ENCODE data around the gene ICOSLG.
"Not testable (repeated sequence)": the region's sequence is repeated elsewhere in the genome, so short reads cannot be mapped to it uniquely, and the experiment has no call there.

Gene ICOSLG

GRCh38 chr21:44263768-44264167, 23.0 kb upstream of the ICOSLG start:
- DNase-seq: no peak

- DNase-seq: no peak
These were observed 22.5 kb upstream of the ICOSLG start for GRCh38 chr21:44263221-44263760.

GRCh38 chr21:44262338-44263056, 21.8 kb upstream of the ICOSLG start:
- no peak for DNase-seq

GRCh38 chr21:44261675-44262295, 21.0 kb upstream of the ICOSLG start, which contains the start of gene DNMT3L:
Gene DNMT3L (minus strand): TSS chr21:44261897. CDS start chr21:44261259, 638 bp downstream.
- no peak for DNase-seq

- DNase-seq: no peak
These were observed 20.3 kb upstream of the ICOSLG start for GRCh38 chr21:44260791-44261631.

- no peak for DNase-seq
These were observed 19.3 kb upstream of the ICOSLG start for GRCh38 chr21:44260066-44260465.

GRCh38 chr21:44259082-44259705, 18.5 kb upstream of the ICOSLG start:
- DNase-seq: no peak

- DNase-seq: no peak
These were observed 17.4 kb upstream of the ICOSLG start for GRCh38 chr21:44258056-44258725.

GRCh38 chr21:44255511-44255981, 14.8 kb upstream of the ICOSLG start:
- DNase-seq: no peak

GRCh38 chr21:44253832-44254710, 13.3 kb upstream of the ICOSLG start:
- DNase-seq: no peak

GRCh38 chr21:44249204-44250037, 8.7 kb upstream of the ICOSLG start:
- not testable (repeated sequence) for DNase-seq

GRCh38 chr21:44247904-44248303, 7.2 kb upstream of the ICOSLG start:
- DNase-seq: not testable (repeated sequence)

- DNase-seq: not testable (repeated sequence)
These were observed 3.2 kb upstream of the ICOSLG start for GRCh38 chr21:44243980-44244379.

- not testable (repeated sequence) for DNase-seq
These were observed 538 bp upstream of the ICOSLG start for GRCh38 chr21:44241281-44241680.

GRCh38 chr21:44240353-44240752, 390 bp downstream of the ICOSLG start:
- not testable (repeated sequence) for DNase-seq

- not testable (repeated sequence) for DNase-seq
These were observed 11.2 kb downstream of the ICOSLG start for GRCh38 chr21:44229561-44229960.

GRCh38 chr21:44228109-44228508, 12.6 kb downstream of the ICOSLG start:
- DNase-seq: not testable (repeated sequence)

GRCh38 chr21:44227614-44228013, 13.1 kb downstream of the ICOSLG start:
- not testable (repeated sequence) for DNase-seq

- not testable (repeated sequence) for DNase-seq
These were observed 15.1 kb downstream of the ICOSLG start for GRCh38 chr21:44225605-44226004.

GRCh38 chr21:44223334-44223733, 17.4 kb downstream of the ICOSLG start:
- not testable (repeated sequence) for DNase-seq

Data from SHP77 (cell line).